GM12878 (cell line): ENCODE results near the gene NTPCR. TPM values are rescaled to one million over a fixed set of nuclear protein-coding genes. Genes with fewer than 3 reads are reported as not detected.

ENCODE experiments used
- BHLHE40 ChIP-seq, 2 experiments: fragments of 450-650 bp in 1 of 2; IDR thresholded peaks; 2 replicates each; pipeline ENCODE4 v1.6.1; 2011 to 2017; ENCODE audit warnings: low read depth in 2 of 2, borderline replicate concordance in 1 of 2, improper control_type of control experiment in 1 of 2, low read length in 1 of 2, mild to moderate bottlenecking in 1 of 2
- BMI1 ChIP-seq: fragments of 450-650 bp; IDR thresholded peaks from 2 replicates; pipeline ENCODE4 v1.6.1; 2016; ENCODE audit warnings: mild to moderate bottlenecking, moderate library complexity, borderline replicate concordance
- CHD2 ChIP-seq: IDR thresholded peaks from 2 replicates; pipeline ENCODE4 v1.6.1; 2011; ENCODE audit warnings: low read depth, low read length, improper control_type of control experiment, borderline replicate concordance
- CHD4 ChIP-seq: fragments of 200-600 bp; sonication (generic); IDR thresholded peaks from 2 replicates; pipeline ENCODE4 v1.6.1; 2016; ENCODE audit warnings: mild to moderate bottlenecking
- E2F4 ChIP-seq: IDR thresholded peaks from 2 replicates; pipeline ENCODE4 v1.6.1; 2012; ENCODE audit warnings: low read depth, low read length, improper control_type of control experiment
- FOXK2 ChIP-seq: fragments of 450-650 bp; IDR thresholded peaks from 2 replicates; pipeline ENCODE4 v1.6.1; 2017; ENCODE audit warnings: mild to moderate bottlenecking, moderate library complexity
- HCFC1 ChIP-seq: fragments of 150-350 bp; IDR thresholded peaks from 2 replicates; pipeline ENCODE4 v1.6.1; 2014; ENCODE audit warnings: low read length
- IKZF1 ChIP-seq: fragments of 450-650 bp; conservative IDR thresholded peaks from 2 replicates; pipeline ENCODE4 v1.6.1; 2017; ENCODE audit warnings: antibody characterized with exemption, mild to moderate bottlenecking
- KLF5 ChIP-seq: fragments of 450-650 bp; IDR thresholded peaks from 2 replicates; pipeline ENCODE4 v1.6.1; 2014; ENCODE audit warnings: mild to moderate bottlenecking; ENCODE audit not compliant: partially characterized antibody
- MLLT1 ChIP-seq: fragments of 450-650 bp; IDR thresholded peaks from 2 replicates; pipeline ENCODE4 v1.6.1; 2016; ENCODE audit warnings: mild to moderate bottlenecking
- MXI1 ChIP-seq: fragments of 150-350 bp; IDR thresholded peaks from 2 replicates; pipeline ENCODE4 v1.6.1; 2011; ENCODE audit warnings: low read depth, mild to moderate bottlenecking, inconsistent platforms, low read length, improper control_type of control experiment
- NFIC ChIP-seq: IDR thresholded peaks from 2 replicates; pipeline ENCODE4 v1.6.1; 2012; ENCODE audit warnings: low read depth, mild to moderate bottlenecking, inconsistent platforms, low read length, moderate library complexity
- POLR2AphosphoS2 ChIP-seq: IDR thresholded peaks from 2 replicates; pipeline ENCODE4 v1.6.1; 2011; ENCODE audit warnings: low read depth, mild to moderate bottlenecking, low read length, improper control_type of control experiment, moderate library complexity
- RCOR1 ChIP-seq: conservative IDR thresholded peaks from 2 replicates; pipeline ENCODE4 v1.6.1; 2012; ENCODE audit warnings: low read depth, low read length, improper control_type of control experiment
- REST ChIP-seq: IDR thresholded peaks from 2 replicates; pipeline ENCODE4 v1.6.1; 2012; ENCODE audit warnings: mild to moderate bottlenecking, low read depth, low read length
- SIX5 ChIP-seq: IDR thresholded peaks from 2 replicates; pipeline ENCODE4 v1.6.1; 2011; ENCODE audit warnings: mild to moderate bottlenecking, low read depth, low read length, moderate library complexity; ENCODE audit not compliant: severe bottlenecking
- TCF7 ChIP-seq: IDR thresholded peaks from 2 replicates; pipeline ENCODE4 v1.6.1; 2014; ENCODE audit warnings: antibody characterized with exemption, borderline replicate concordance
- USF1 ChIP-seq: IDR thresholded peaks from 2 replicates; pipeline ENCODE4 v1.6.1; 2011; ENCODE audit warnings: borderline replicate concordance, low read depth, mild to moderate bottlenecking, moderate library complexity, mixed read lengths, low read length; ENCODE audit not compliant: insufficient read depth; ENCODE audit errors: extremely low read length
- YBX1 ChIP-seq: fragments of 450-650 bp; IDR thresholded peaks from 2 replicates; pipeline ENCODE4 v1.6.1; 2016; ENCODE audit warnings: antibody characterized with exemption
- polyA plus RNA-seq, 11 experiments: library from polyadenylated mRNA; depleted of rRNA in 4 of 11; unstranded in 6 of 11; stranded (reverse) in 5 of 11; fragments of >200 nt; fragmentation: Nextera tagmentation in 4 of 11; fragmentation: Illumina TruSeq in 1 of 11; extraction: Ambion mirVana in 4 of 11; extraction: Trizol in 1 of 11; gene quantifications; 1 replicate in 1 of 11; 2 replicates in 10 of 11; pipeline versions ENCODE4 v1.2.1 to v1.2.3, GENCODE V29; 2011 to 2016; ENCODE audit warnings: inconsistent platforms in 2 of 11, missing spikeins in 2 of 11, low read depth in 1 of 11
- total RNA-seq, 4 experiments: library from RNA; depleted of rRNA in 3 of 4; stranded (reverse); fragments of >200 nt in 3 of 4; fragmentation: Illumina TruSeq in 1 of 4; extraction: Trizol in 1 of 4; gene quantifications; 2 replicates each; pipeline versions ENCODE4 v1.2.1 to v1.2.3, GENCODE V29; 2013 to 2021
- TF ChIP-seq, protein P1 (sequence below): fragments of 450-650 bp; formaldehyde crosslinking; IDR thresholded peaks from 2 replicates; pipeline ENCODE4 v1.4.0; 2022; ENCODE audit warnings: mild to moderate bottlenecking, moderate library complexity

Gene NTPCR
- total and polyA plus RNA-seq, 10 of the 15 experiments (the other 5 are each of a cell fraction or from before 2014, with no cell fraction given), result 25.4 to 109 (median 56.6) TPM

DNA sequence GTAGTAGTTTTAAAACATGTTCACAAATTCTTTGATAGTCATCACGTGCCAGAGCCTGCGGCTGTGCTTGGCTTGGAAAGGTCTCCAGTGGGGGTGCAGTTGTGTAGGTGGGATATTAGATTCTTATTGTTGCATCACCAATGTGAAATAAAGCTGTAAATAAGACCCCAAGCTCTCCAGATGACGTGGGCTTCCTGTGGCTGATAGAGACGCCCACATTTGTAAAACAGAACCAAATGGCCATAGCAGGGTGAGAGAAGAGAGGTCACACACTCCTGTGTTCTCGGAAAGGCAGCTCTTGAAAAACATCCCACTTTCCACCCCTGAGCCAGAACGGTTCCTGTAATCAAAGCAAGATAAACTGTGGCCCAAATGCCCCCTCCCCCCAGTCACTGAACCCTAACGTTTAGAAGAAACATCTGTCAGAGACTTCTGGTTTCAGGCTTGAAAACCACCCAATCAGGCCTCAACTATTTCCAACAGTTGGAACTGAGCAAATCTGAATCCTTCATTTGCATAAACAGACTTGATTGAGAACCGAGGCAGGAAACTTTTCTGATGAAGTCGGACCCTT is 6.6 kb upstream of the NTPCR start (continued):
- TF ChIP-seq REST (no peak), CHD2 (0 out of 2 replicates have a peak, but pooled peaks have one; percentile 18), NFIC (peak; percentile 30; the same call in 1 of the 2 replicates), MXI1 (no peak), BHLHE40 (IDR thresholded peaks at IDR 0.05; ENCODE audit: borderline replicate concordance in 1 of 2, low read depth in 2 of 2, low read length in 1 of 2) (peak in 1 of 2 experiments; percentile 52; a peak in 3 of 4 replicates), TCF7 (no peak), CHD4 (no peak), YBX1 (no peak), FOXK2 (no peak), RCOR1 (no peak), POLR2AphosphoS2 (no peak), KLF5 (no peak), IKZF1 (peak; percentile 56), SIX5 (no peak), E2F4 (no peak), BMI1 (no peak), USF1 (no peak), HCFC1 (no peak), MLLT1 (no peak)
- TF ChIP-seq, protein P1, sequence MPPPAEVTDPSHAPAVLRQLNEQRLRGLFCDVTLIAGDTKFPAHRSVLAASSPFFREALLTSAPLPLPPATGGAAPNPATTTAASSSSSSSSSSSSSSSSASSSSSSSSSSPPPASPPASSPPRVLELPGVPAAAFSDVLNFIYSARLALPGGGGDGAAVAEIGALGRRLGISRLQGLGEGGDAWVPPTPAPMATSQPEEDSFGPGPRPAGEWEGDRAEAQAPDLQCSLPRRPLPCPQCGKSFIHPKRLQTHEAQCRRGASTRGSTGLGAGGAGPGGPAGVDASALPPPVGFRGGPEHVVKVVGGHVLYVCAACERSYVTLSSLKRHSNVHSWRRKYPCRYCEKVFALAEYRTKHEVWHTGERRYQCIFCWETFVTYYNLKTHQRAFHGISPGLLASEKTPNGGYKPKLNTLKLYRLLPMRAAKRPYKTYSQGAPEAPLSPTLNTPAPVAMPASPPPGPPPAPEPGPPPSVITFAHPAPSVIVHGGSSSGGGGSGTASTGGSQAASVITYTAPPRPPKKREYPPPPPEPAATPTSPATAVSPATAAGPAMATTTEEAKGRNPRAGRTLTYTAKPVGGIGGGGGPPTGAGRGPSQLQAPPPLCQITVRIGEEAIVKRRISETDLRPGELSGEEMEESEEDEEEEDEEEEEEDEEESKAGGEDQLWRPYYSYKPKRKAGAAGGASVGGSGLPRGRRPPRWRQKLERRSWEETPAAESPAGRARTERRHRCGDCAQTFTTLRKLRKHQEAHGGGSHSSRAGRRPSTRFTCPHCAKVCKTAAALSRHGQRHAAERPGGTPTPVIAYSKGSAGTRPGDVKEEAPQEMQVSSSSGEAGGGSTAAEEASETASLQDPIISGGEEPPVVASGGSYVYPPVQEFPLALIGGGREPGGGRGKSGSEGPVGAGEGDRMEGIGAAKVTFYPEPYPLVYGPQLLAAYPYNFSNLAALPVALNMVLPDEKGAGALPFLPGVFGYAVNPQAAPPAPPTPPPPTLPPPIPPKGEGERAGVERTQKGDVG (CRISPR knock-in tag), result no peak
